OCI-LY1 (cell line): ENCODE data around the gene CENPX.

Experiments used
- H2AFZ ChIP-seq: fragments of 200-600 bp; sonication (generic), shearing (Covaris generic); 2 replicates; pipeline ENCODE4 v1.6.0; 2014; ENCODE audit warnings: antibody characterized with exemption, mild to moderate bottlenecking, low read length
- H3F3A ChIP-seq: fragments of 200-600 bp; sonication (generic), shearing (Covaris generic); 2 replicates; pipeline ENCODE4 v1.6.0; 2014; ENCODE audit warnings: mild to moderate bottlenecking, antibody characterized with exemption, low read length, moderate library complexity; ENCODE audit not compliant: insufficient read depth
- H3K27ac ChIP-seq: fragments of 200-600 bp; sonication (generic); 2 replicates; pipeline ENCODE4 v1.5.1; 2014; ENCODE audit warnings: low read length, mixed run types, mild to moderate bottlenecking, low read depth; ENCODE audit not compliant: poor library complexity, severe bottlenecking
- H3K27me3 ChIP-seq: fragments of 200-600 bp; sonication (generic); 2 replicates; pipeline ENCODE4 v1.6.0; 2014; ENCODE audit warnings: antibody characterized with exemption, mild to moderate bottlenecking, low read length, moderate library complexity; ENCODE audit not compliant: insufficient read depth
- H3K36me3 ChIP-seq: fragments of 200-600 bp; sonication (generic); 2 replicates; pipeline ENCODE4 v1.6.1; 2014; ENCODE audit warnings: mild to moderate bottlenecking, antibody characterized with exemption, low read length, moderate library complexity, mixed read lengths; ENCODE audit not compliant: insufficient read depth
- H3K4me1 ChIP-seq: fragments of 200-600 bp; sonication (generic); 2 replicates; pipeline ENCODE4 v1.5.1; 2014; ENCODE audit warnings: mild to moderate bottlenecking, low read length, moderate library complexity; ENCODE audit not compliant: insufficient read depth, severe bottlenecking
- H3K4me2 ChIP-seq: fragments of 200-600 bp; sonication (generic), shearing (Covaris generic); 2 replicates; pipeline ENCODE4 v1.6.1; 2014; ENCODE audit warnings: low read length
- H3K4me3 ChIP-seq: fragments of 200-600 bp; sonication (generic); 2 replicates; pipeline ENCODE4 v1.5.1; 2014; ENCODE audit warnings: low read length, low read depth, mild to moderate bottlenecking, mixed read lengths; ENCODE audit not compliant: poor library complexity, severe bottlenecking
- H3K79me2 ChIP-seq: fragments of 200-600 bp; shearing (Covaris generic); 2 replicates; pipeline ENCODE4 v1.6.1; 2016; ENCODE audit warnings: mixed run types, low read length, mixed read lengths; ENCODE audit not compliant: insufficient read depth
- H3K9ac ChIP-seq: fragments of 200-600 bp; sonication (generic), shearing (Covaris generic); 2 replicates; pipeline ENCODE4 v1.6.1; 2014; ENCODE audit warnings: mild to moderate bottlenecking, low read length, mixed read lengths
- H3K9me2 ChIP-seq: fragments of 200-600 bp; sonication (generic), shearing (Covaris generic); 2 replicates; pipeline ENCODE4 v1.6.1; 2014; ENCODE audit warnings: low read depth, mild to moderate bottlenecking, low read length, mixed read lengths
- H3K9me3 ChIP-seq: fragments of 200-600 bp; shearing (Covaris generic); 2 replicates; pipeline ENCODE4 v1.6.1; 2014; ENCODE audit warnings: low read length, mixed read lengths
- H4K20me1 ChIP-seq: fragments of 200-600 bp; sonication (generic), shearing (Covaris generic); 2 replicates; pipeline ENCODE4 v1.6.0; 2016; ENCODE audit warnings: mild to moderate bottlenecking, low read length; ENCODE audit not compliant: insufficient read depth
- CTCF ChIP-seq: fragments of 200-600 bp; sonication (generic), shearing (Covaris generic); IDR thresholded peaks from 2 replicates; pipeline ENCODE4 v1.5.1; 2017; ENCODE audit warnings: mild to moderate bottlenecking, antibody characterized with exemption, low read length, moderate library complexity, mixed read lengths
- EZH2 ChIP-seq: fragments of 200-600 bp; sonication (generic), shearing (Covaris generic); IDR thresholded peaks from 2 replicates; pipeline ENCODE4 v1.8.0; 2017; ENCODE audit warnings: borderline replicate concordance, mixed run types, mild to moderate bottlenecking, antibody characterized with exemption, low read length, moderate library complexity, mixed read lengths

CENPX gene

GRCh38 chr17:82050152-82050760 lies 27.6 kb upstream of the CENPX start:
- Histone ChIP-seq H3K9me2 (no peaks in the 10 kb centered on the region), H3K4me1 (peaks cover 27% of the 10 kb centered on the region), H3F3A (no peaks in the 10 kb centered on the region), H3K36me3 (peaks cover 19% of the 10 kb centered on the region), H3K79me2 (0 out of 2 replicates have a peak, but pooled peaks cover 4% of the 10 kb centered on the region), H3K9ac (no peak overlapping the region; the same call in 1 of the 2 replicates), H2AFZ (no peak overlapping the region), H4K20me1 (no peaks in the 10 kb centered on the region), H3K4me2 (peak overlapping the region; percentile 79; the same call in 1 of the 2 replicates), H3K27ac (no peak overlapping the region), H3K4me3 (peak overlapping the region; percentile 100), H3K9me3 (no peaks in the 10 kb centered on the region), H3K27me3 (no peaks in the 10 kb centered on the region)
- TF ChIP-seq EZH2 (no peak), CTCF (no peak)

- Histone ChIP-seq H2AFZ (no peak overlapping the region), H3K9me2 (no peaks in the 10 kb centered on the region), H3K4me1 (peaks cover 27% of the 10 kb centered on the region), H3K9ac (no peak overlapping the region), H3F3A (no peaks in the 10 kb centered on the region), H3K79me2 (0 out of 2 replicates have a peak, but pooled peaks cover 4% of the 10 kb centered on the region), H3K9me3 (no peaks in the 10 kb centered on the region), H4K20me1 (no peaks in the 10 kb centered on the region), H3K4me2 (no peak overlapping the region), H3K36me3 (peaks cover 12% of the 10 kb centered on the region), H3K27ac (no peak overlapping the region), H3K27me3 (no peaks in the 10 kb centered on the region), H3K4me3 (no peak overlapping the region)
- TF ChIP-seq EZH2 (no peak), CTCF (no peak)
Observed at GRCh38 chr17:82049521-82049971, 26.9 kb upstream of the CENPX start.

GRCh38 chr17:82049106-82049505 lies 26.4 kb upstream of the CENPX start:
- no peak overlapping the region for H2AFZ ChIP-seq
- no peaks in the 10 kb centered on the region for H4K20me1 ChIP-seq
- no peak overlapping the region for H3K27ac ChIP-seq
- no peaks in the 10 kb centered on the region for H3F3A ChIP-seq
- no peaks in the 10 kb centered on the region for H3K27me3 ChIP-seq
- peaks cover 27% of the 10 kb centered on the region for H3K4me1 ChIP-seq
- H3K79me2 ChIP-seq = 0 out of 2 replicates have a peak, but pooled peaks cover 4% of the 10 kb centered on the region
- H3K9ac ChIP-seq = no peak overlapping the region
- TF ChIP-seq EZH2 = no peak
- TF ChIP-seq CTCF = no peak
- H3K36me3 ChIP-seq = peaks cover 8% of the 10 kb centered on the region
- no peaks in the 10 kb centered on the region for H3K9me3 ChIP-seq
- H3K9me2 ChIP-seq = no peaks in the 10 kb centered on the region
- H3K4me2 ChIP-seq = no peak overlapping the region
- no peak overlapping the region for H3K4me3 ChIP-seq
